Uterus (tissue), 4 donors: ENCODE results near the gene LRP10. TPM values are rescaled to one million over a fixed set of nuclear protein-coding genes. Genes with fewer than 3 reads are reported as not detected.

Experiments used
- DNase-seq, 2 donors: peaks; one replicate each; pipeline ENCODE4 v3.0.0-alpha.2; 2019 to 2020
- H3K27ac ChIP-seq, 2 donors: fragments of 200-600 bp; sonication (generic); 1 replicate in 1 of 2; 2 replicates in 1 of 2; pipeline ENCODE4 v1.5.1; 2016 to 2018
- H3K27me3 ChIP-seq, 2 donors: fragments of 200-600 bp; sonication (generic); one replicate each; pipeline ENCODE4 v1.5.1; 2018 to 2019; ENCODE audit warnings: control low read depth in 1 of 2
- H3K36me3 ChIP-seq, 2 donors: fragments of 200-600 bp; sonication (generic); one replicate each; pipeline ENCODE4 v1.5.1; 2019; ENCODE audit warnings: control low read depth in 1 of 2
- H3K4me1 ChIP-seq, 2 donors: fragments of 200-600 bp; sonication (generic); one replicate each; pipeline ENCODE4 v1.5.1; 2018 to 2019; ENCODE audit warnings: control low read depth in 1 of 2
- H3K4me3 ChIP-seq, 2 donors: fragments of 200-600 bp; sonication (generic); 1 replicate in 1 of 2; 2 replicates in 1 of 2; pipeline ENCODE4 v1.5.1; 2018 to 2019; ENCODE audit warnings: mild to moderate bottlenecking in 1 of 2
- H3K9me3 ChIP-seq, 2 donors: fragments of 200-600 bp; sonication (generic); one replicate each; pipeline ENCODE4 v1.5.1; 2019; ENCODE audit warnings: control low read depth in 1 of 2
- POLR2A ChIP-seq, 2 donors: fragments of 450-650 bp; IDR thresholded peaks; one replicate each; pipeline ENCODE4 v1.6.1; 2016; ENCODE audit warnings: antibody characterized with exemption in 2 of 2, mild to moderate bottlenecking in 1 of 2, moderate library complexity in 1 of 2
- intact Hi-C: fragments of 100-400 bp; cut with DNase I; formaldehyde crosslinking; loops from one replicate; pipeline ENCODE4 v1.15.1; 2023; ENCODE audit warnings: low total_unique reads
- total RNA-seq, 4 donors: library from RNA; depleted of rRNA in 3 of 4; stranded (reverse); fragments of >200 nt in 3 of 4; gene quantifications; one replicate each; pipeline versions ENCODE4 v1.1.0 to v1.2.4, GENCODE V29; 2014 to 2023
- TF ChIP-seq, protein P1 (sequence below), 4 experiments: fragments of 200-600 bp in 2 of 4; fragments of 450-650 bp in 2 of 4; sonication (generic) in 2 of 4; IDR thresholded peaks; one replicate each; pipeline ENCODE4 v1.5.1; 2016 to 2019; ENCODE audit warnings: antibody characterized with exemption in 4 of 4, mild to moderate bottlenecking in 2 of 4, moderate library complexity in 1 of 4
- donor health status: DM: yes; HTN: yes; CAD: no.

The LRP10 gene
- total RNA-seq, 4 donors from 2014 or later = 27.4 to 140 (median 37.5) TPM

DNA sequence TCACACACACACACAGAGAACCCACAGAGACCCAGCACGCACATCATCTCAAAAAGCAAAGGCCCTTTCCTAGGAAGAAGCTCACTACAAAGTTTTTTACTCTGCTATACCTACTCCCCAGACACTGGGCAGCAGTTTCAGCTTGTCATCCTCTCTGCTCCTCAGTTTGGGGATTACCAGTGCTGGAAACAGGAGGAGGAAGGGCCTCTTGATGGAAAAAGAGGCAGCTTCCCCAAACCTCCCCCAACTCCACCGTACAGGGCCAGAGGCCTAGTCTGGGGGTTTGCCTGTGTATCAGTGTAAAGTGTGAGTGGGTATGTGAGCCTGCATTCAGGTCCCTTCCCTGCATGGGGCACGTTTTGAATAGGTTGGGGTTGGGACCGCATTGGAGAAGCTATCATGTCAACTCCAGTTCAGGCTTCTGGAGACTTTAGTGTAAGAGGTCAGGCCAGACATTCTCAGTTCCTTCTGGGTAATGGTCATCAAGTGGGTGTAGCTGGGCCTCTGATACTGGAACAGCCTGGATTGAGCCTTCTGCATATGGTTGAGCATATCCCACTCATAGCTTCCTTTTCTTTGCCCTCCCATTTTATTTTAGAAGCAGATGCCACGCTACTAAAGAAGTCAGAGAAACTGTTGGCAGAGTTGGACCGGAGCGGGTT, 12.7 kb downstream of the LRP10 start:
- intact Hi-C loops = no loop called here
- no peaks in the 10 kb centered on the region for H3K9me3 ChIP-seq
- H3K4me3 ChIP-seq = no peak overlapping the region
- H3K27me3 ChIP-seq = no peaks in the 10 kb centered on the region
- DNase-seq = no peak
- H3K36me3 ChIP-seq = no peaks in the 10 kb centered on the region
- H3K27ac ChIP-seq = no peak overlapping the region
- no peaks in the 10 kb centered on the region for H3K4me1 ChIP-seq
- TF ChIP-seq, protein P1, sequence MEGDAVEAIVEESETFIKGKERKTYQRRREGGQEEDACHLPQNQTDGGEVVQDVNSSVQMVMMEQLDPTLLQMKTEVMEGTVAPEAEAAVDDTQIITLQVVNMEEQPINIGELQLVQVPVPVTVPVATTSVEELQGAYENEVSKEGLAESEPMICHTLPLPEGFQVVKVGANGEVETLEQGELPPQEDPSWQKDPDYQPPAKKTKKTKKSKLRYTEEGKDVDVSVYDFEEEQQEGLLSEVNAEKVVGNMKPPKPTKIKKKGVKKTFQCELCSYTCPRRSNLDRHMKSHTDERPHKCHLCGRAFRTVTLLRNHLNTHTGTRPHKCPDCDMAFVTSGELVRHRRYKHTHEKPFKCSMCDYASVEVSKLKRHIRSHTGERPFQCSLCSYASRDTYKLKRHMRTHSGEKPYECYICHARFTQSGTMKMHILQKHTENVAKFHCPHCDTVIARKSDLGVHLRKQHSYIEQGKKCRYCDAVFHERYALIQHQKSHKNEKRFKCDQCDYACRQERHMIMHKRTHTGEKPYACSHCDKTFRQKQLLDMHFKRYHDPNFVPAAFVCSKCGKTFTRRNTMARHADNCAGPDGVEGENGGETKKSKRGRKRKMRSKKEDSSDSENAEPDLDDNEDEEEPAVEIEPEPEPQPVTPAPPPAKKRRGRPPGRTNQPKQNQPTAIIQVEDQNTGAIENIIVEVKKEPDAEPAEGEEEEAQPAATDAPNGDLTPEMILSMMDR (IDR thresholded peaks at IDR 0.05) = no peak
- no peak for TF ChIP-seq POLR2A (IDR thresholded peaks at IDR 0.05)

GRCh38 chr14:22884738-22885523, 13.4 kb downstream of the LRP10 start:
- no peaks in the 10 kb centered on the region for H3K4me1 ChIP-seq
- no peaks in the 10 kb centered on the region for H3K9me3 ChIP-seq
- TF ChIP-seq, protein P1 (IDR thresholded peaks at IDR 0.05) = no peak
- TF ChIP-seq POLR2A (IDR thresholded peaks at IDR 0.05) = no peak
- H3K36me3 ChIP-seq = no peaks in the 10 kb centered on the region
- intact Hi-C loops = no loop called here
- no peak overlapping the region for H3K27ac ChIP-seq
- H3K27me3 ChIP-seq = no peaks in the 10 kb centered on the region
- H3K4me3 ChIP-seq = no peak overlapping the region
- no peak for DNase-seq

GRCh38 chr14:22885975-22886374, 14.4 kb downstream of the LRP10 start:
- TF ChIP-seq POLR2A (IDR thresholded peaks at IDR 0.05) = no peak
- TF ChIP-seq, protein P1 (IDR thresholded peaks at IDR 0.05) = no peak
- no peak for DNase-seq
- Histone ChIP-seq H3K4me3 (peak overlapping the region in 1 of 2 donors; percentile 56), H3K36me3 (no peaks in the 10 kb centered on the region), H3K27me3 (no peaks in the 10 kb centered on the region), H3K27ac (peak overlapping the region in 1 of 2 donors; percentile 82), H3K4me1 (no peaks in the 10 kb centered on the region), H3K9me3 (no peaks in the 10 kb centered on the region)
- intact Hi-C loops = no loop called here

DNA sequence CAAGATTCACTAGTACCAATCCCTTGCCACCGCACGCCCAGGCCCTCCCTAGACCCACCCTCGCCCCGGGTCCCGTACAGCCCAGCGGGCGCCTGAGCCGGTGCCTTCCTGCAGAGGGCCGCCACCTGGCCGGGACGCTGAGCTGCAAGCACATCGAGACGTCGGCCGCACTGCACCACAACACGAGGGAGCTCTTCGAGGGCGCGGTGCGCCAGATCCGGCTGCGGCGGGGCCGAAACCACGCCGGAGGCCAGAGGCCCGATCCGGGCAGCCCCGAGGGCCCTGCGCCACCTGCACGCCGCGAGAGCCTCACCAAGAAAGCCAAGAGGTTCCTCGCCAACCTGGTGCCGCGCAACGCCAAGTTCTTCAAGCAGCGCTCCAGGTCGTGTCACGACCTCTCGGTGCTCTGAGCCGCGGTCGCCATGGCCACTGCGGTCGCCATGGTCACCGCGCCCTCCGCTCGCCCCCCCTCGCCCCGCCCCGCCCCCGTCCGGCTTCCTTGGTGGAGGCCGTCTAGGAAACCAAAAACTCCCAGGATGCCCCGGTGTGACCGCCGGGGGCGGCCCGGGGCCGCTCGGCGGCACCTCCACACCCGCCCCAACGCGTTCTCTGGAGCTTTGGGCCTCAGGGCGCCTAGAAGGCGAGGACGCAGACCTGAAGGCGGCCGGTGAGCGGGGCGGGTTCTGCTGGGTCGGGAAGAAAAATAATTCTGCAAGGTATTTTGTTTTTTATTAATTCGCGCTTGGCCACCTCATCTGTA, 15.1 kb downstream of the LRP10 start:
- H3K36me3 ChIP-seq = no peaks in the 10 kb centered on the region
- no peaks in the 10 kb centered on the region for H3K27me3 ChIP-seq
- DNase-seq = peak; percentile 76 to 80
- H3K9me3 ChIP-seq = no peaks in the 10 kb centered on the region
- H3K27ac ChIP-seq = peak overlapping the region; percentile 44 to 82
- H3K4me1 ChIP-seq = no peaks in the 10 kb centered on the region
- intact Hi-C loops = no loop called here
- H3K4me3 ChIP-seq = peak overlapping the region; percentile 34 to 56
- TF ChIP-seq, protein P1 (IDR thresholded peaks at IDR 0.05) = peak in 1 of 4 experiments; percentile 6
- peak in 1 of 2 donors; percentile 35 for TF ChIP-seq POLR2A (IDR thresholded peaks at IDR 0.05)
